ENCODE data around the gene GDF2.

GDF2 gene

DNA sequence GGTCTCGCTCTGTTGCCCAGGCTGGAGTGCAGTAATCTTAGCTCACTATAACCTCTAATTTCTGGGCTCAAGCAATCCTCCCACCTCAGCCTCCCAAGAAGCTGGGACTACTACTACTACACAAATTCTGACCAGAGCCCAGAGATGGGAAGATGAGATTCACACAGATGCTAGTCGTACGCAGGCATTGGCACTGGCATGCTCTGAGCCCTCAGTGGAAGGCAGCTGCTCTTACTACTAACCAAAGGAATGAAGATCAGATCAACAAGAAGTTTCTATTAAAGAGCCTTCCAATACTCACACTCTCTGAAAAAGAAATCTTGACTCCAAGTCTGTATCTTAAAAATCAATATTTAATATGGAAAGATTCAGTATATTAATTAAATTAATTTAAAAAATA lies 10.7 kb downstream of the GDF2 start:
- DNase-seq (ENCODE audit: low read depth, low spot score) = no peak

DNA sequence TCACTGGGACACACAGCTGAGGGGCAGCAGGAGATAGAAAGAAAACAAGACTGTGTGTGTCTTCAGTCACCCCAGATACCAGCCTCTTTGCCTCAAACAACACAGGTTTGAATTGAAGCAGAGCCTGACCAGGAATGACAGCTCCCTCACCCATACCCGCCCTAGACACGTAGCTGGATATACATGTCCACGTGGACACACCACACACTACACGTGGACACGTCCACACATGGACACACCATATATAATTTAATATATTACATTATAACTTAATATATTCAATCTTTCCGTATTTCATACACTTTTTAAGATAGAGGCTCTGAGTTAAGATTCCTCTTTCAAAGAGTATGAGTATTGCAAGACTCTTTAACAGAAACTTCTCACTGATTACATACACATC lies 11.3 kb downstream of the GDF2 start:
- DNase-seq (ENCODE audit: low read depth, low spot score) = no peak

DNA sequence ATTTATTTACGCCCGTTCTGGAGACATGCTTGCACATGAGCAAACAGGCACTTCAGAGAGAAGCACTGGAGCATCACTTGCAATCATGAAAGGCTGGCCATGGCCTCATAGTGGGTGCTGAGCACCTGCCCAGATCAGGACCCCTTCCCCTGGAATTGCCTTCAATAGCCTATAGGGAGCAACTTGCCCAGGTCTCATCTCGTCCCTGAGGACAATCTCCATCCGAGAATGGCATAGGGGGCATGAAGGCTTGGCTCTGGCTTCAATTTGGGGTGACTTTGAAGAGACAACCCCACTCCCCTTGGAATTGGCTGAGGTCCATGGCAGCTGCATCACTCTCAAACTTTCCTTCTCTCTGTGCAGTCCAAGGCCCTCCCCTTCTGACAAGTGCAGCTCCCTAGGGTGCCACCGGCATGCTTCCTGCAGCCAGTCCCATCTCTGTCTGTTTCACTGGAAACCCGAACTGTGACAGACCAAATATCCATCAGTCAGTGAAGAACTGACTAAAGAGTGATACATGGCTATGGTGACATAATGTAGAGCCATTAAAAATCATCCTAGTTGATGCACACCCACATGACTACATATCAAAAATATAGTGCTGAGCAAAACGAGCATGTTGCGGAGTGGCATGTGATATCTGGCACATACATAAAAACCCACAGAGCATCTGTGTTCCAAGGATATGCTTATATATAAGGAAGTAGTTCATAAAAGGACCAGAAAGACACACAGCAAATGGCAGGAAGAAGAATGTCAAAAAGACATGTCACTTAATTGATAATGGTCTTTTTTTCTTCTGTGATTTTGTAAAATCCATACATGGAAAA lies 12.4 kb downstream of the GDF2 start:
- no peak for DNase-seq (ENCODE audit: low read depth, low spot score)

DNA sequence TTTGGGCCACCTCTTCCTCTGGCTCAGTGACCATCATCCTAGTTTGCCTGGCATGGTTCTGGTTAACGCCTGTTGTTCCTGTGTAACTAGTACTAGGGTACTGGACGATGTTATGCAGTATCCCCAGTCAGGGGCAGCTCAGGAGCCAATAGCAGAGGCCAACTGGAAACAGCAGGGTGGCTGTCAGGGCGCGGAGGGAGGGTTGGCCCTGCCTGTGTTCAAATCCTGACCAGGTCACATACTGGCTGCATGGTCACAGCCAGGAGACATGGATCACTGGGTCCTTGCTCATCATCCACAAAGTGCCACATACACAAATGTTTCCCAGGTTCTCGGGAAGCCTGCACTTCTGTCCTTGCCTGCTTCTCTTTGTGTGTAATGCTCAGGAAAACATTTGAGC lies 13.7 kb downstream of the GDF2 start:
- no peak for DNase-seq (ENCODE audit: low read depth, low spot score)

DNA sequence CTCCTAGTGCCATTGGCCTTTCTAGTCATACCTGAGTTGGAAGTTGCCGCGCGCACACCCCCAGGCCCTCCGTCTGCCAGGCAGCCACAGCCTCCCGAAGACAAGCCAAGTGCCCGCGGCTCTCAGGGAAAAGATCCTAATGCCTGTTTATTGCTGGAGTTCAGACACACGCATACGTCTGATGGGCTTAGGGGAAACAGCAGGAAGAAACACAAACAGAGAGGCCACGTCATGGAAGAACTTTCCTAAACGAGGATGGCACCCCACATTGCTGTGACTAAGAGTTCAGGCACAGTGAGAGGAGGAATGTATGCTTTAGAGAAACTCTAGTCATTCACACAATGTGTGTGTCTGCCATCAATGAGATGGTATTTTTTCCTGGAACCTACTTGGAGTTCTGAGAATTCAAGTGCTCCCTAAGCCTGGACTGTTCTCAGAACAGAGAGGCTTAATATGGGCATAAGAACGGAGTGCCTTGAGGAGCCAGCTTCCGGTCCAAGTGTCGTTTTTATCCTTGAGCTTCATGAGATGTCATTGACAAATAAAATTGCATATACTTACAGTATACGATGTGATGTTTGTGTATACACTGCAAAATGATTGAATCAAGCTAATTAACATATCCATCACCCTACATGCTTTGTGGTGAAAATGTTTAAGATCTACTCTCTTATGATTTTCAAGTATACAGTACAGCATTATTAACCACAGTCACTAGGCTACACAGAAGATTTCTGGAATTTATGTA lies 14.3 kb downstream of the GDF2 start:
- no peak for DNase-seq (ENCODE audit: low read depth, low spot score)

DNA sequence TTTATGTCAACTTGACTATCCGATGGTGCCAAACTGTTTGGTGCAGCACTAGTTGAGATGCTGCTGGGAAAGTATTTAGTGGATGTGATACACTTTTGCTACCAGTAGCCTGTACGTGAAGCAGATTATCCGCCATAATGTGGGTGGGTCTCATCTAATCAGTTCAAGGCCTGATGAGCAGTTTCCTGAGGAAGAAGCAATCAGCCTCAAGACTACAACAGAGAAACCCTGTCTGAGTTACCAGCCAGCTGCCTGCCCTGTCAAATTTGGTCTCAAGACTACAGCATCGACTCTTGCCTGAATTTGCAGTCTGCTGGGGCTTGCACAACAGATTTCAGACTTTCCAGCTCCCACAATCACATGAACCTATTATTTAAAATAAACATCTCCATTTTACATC lies 15.1 kb downstream of the GDF2 start:
- no peak for DNase-seq (ENCODE audit: low read depth, low spot score)

DNA sequence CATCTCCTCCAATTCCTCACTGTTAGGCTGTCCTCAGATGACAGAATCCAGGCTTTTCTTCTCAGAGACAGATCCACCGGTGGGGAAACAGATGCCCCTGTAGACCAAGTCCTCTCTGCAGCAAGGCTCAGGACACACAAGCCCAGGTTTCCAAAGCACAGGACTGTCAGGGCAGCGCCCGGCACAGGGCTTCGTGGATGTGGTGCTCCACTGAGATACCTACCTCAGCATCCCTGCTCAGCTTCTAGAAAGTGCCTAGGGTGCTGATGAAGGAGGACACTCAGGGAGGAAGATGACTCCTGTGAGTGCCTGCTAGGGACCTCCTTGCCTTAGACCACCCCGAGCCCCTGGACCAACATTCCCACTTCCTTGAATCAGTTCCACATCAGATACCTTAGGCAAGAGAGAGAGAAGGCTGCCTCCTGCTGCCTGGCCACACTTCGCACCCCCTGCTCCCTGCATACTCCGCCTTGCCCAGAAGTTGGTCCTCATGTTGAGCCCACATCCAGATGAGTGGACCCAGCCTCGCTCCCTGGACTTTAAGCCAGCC lies 17.0 kb downstream of the GDF2 start:
- DNase-seq (ENCODE audit: low read depth, low spot score) = no peak

DNA sequence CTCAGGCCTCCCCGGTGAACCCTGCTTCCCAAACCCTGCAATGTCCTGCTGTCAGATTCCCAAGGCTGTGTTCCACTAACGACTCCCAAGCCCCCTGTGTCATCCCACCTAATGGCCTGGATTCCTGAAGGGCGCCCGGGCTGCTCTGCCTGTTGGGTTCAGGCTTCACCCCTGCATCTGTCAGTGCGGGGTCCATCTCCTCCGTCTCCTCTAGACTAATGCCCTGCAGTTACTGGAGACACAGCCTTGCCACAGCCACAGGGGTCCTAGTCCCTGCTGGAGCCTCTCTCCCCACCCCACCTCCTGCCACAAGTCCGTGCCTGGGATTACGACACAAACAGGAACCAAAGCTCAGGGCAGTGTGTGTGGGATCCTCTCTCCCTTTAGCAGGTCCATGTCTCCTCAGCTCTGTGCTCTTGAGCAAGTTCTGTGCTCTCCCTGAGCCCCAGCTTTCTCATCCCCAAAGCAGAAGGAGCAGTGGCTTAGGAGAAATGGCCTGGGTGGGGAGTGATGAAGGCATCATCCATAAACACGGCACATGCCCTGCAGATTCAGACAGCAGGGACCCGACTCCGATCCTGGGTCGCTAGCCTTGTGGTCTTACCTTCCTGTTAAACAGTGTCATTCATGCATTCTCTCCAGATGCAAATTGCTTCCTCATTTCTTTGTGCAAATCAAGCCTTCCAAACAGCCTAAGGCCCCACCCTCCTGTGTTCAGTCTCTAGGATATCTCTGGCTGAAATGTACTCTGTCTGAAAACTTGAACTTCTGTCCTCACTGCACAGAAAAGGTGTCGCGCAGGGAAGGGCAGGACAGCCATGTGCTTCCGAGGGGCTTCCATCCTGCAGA lies 17.7 kb downstream of the GDF2 start:
- no peak for DNase-seq (ENCODE audit: low read depth, low spot score)

DNA sequence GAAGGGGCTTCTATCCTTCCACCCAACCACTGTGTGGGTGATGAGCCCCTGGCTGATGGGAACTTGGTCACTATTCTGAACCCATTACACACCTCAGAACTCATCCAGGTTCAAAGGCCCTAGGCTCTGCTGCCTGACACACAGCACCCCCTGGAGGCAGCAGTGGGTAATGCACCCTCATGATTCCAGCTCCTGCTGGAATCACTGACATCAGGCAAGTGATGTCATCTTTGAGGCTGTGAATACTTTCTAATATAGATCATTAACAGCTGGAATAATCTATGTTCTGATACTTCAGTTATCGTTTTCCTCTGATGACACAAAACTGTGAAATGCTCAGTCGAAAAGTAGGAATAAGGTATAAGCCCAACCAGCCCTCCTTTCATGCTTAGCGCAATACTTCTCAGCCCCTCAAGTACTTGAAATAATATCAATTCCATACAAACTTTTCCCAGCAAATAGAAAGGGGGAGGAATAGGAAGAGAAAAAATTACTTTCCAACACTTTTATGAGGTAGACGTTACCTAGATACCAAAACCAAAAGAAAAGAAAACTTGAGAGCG lies 18.4 kb downstream of the GDF2 start:
- DNase-seq (ENCODE audit: low read depth, low spot score) = peak; percentile 27

DNA sequence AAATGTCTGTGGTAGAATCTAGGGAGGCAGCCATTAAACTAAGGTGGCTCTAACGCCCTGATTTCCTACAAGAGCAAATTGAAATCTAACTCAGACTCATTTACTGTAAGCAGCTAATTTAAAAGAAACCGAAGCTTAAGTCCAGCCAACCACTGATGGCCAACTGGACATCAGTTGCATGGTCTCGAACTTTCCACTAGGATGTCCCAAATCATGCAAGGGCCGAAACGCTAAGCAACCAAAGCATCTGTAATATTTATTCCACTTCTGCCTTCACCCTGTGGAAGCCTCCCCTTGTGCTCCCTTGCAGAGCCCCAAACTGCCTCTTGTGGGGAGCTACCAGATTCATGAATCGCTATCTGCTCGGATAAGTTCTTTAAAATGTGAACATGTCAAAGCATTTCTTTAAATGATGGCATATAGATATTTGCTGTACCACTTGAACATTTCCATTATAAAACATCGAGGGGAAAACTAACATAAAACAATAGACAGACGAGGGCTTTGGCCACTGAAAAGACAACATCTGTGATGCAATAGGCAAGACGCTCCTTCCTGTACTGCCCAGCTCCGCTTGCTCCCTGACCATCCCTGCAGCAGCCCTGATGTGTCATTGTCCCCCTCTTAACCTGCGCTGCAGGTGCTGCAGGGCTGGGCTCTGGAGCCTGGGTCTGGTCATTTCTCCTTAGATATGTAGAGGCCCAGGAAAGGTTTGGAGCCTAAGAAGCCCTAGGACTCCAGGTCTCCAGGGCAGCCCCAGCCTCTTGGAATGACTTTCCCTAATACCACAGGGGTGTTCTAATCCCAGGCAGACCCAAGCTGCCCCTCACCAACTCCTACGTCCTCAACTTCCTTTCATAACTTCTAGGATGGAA lies 23.0 kb downstream of the GDF2 start:
- no peak for DNase-seq (ENCODE audit: low read depth, low spot score)

DNA sequence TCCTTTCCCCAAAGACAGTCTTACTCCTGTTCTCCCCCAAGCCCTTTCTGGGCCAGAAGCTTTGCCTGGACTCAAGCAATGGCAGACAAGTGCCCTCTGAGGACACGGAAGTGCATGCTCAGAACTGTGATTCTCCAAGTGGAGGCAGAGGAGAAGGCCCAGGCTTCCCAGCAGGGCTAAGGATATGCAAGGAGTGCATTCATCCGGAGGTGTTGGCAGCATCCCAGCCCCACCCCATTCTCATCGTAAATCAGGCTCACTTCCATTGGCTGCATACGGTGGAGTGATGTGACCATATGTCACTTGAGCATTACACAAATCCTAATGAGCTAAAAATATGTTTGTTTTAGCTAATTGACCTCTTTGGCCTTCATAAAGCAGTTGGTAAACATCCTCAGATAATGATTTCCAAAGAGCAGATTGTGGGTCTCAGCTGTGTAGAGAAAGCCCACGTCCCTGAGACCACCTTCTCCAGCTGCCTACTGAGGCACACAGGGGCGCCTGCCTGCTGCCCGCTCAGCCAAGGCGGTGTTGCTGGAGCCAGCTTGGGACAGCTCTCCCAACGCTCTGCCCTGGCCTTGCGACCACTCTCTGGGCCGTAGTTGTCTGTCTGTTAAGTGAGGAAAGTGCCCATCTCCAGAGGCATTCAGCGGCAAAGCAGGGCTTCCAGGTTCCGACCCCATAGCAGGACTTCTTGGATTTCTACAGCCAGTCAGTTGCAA lies 24.5 kb downstream of the GDF2 start:
- no peak for DNase-seq (ENCODE audit: low read depth, low spot score)

DNA sequence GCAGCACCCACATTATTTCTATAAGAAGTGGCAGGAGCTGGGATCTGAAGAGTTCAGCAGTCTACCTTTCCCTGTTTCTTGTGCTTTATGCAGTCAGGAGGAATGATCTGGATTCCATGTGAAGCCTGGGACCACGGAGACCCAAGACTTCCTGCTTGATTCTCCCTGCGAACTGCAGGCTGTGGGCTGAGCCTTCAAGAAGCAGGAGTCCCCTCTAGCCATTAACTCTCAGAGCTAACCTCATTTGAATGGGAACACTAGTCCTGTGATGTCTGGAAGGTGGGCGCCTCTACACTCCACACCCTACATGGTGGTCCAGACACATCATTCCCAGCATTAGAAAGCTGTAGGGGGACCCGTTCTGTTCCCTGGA lies 25.0 kb downstream of the GDF2 start:
- no peak for DNase-seq (ENCODE audit: low read depth, low spot score)

DNA sequence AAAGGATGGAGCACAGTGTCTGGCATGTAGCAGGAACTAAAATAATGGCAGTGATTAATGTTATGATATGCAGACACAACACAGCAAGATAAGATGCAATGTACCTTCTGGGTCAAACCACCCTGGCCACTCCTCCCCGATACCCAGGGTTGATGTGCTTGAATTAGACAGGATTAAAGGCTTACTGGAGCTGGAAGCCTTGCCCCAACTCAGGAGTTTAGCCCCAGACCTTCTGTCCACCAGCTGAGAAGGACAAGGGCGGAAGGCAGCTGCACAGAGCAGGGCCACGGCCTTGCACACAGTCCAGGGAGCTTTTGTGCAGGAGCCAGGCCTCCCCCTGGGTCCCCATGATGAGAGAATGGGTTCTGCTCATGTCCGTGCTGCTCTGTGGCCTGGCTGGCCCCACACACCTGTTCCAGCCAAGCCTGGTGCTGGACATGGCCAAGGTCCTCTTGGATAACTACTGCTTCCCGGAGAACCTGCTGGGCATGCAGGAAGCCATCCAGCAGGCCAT lies 25.9 kb downstream of the GDF2 start, which contains the start of gene RBP3:
Gene RBP3 (plus strand): TSS at position 226 of the 514 bp plus-strand sequence. CDS start 122 bp downstream, at position 348.
- DNase-seq (ENCODE audit: low read depth, low spot score) = no peak

DNA sequence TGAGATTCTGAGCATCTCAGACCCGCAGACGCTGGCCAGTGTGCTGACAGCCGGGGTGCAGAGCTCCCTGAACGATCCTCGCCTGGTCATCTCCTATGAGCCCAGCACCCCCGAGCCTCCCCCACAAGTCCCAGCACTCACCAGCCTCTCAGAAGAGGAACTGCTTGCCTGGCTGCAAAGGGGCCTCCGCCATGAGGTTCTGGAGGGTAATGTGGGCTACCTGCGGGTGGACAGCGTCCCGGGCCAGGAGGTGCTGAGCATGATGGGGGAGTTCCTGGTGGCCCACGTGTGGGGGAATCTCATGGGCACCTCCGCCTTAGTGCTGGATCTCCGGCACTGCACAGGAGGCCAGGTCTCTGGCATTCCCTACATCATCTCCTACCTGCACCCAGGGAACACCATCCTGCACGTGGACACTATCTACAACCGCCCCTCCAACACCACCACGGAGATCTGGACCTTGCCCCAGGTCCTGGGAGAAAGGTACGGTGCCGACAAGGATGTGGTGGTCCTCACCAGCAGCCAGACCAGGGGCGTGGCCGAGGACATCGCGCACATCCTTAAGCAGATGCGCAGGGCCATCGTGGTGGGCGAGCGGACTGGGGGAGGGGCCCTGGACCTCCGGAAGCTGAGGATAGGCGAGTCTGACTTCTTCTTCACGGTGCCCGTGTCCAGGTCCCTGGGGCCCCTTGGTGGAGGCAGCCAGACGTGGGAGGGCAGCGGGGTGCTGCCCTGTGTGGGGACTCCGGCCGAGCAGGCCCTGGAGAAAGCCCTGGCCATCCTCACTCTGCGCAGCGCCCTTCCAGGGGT lies 26.6 kb downstream of the GDF2 start:
- no peak for DNase-seq (ENCODE audit: low read depth, low spot score)

DNA sequence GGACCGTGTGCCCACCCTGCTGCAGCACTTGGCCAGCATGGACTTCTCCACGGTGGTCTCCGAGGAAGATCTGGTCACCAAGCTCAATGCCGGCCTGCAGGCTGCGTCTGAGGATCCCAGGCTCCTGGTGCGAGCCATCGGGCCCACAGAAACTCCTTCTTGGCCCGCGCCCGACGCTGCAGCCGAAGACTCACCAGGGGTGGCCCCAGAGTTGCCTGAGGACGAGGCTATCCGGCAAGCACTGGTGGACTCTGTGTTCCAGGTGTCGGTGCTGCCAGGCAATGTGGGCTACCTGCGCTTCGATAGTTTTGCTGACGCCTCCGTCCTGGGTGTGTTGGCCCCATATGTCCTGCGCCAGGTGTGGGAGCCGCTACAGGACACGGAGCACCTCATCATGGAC lies 27.3 kb downstream of the GDF2 start:
- no peak for DNase-seq (ENCODE audit: low read depth, low spot score)

DNA sequence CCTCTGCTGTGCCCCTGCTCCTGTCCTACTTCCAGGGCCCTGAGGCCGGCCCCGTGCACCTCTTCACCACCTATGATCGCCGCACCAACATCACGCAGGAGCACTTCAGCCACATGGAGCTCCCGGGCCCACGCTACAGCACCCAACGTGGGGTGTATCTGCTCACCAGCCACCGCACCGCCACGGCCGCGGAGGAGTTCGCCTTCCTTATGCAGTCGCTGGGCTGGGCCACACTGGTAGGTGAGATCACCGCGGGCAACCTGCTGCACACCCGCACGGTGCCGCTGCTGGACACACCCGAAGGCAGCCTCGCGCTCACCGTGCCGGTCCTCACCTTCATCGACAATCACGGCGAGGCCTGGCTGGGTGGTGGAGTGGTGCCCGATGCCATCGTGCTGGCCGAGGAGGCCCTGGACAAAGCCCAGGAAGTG lies 27.7 kb downstream of the GDF2 start:
- DNase-seq (ENCODE audit: low read depth, low spot score) = no peak

DNA sequence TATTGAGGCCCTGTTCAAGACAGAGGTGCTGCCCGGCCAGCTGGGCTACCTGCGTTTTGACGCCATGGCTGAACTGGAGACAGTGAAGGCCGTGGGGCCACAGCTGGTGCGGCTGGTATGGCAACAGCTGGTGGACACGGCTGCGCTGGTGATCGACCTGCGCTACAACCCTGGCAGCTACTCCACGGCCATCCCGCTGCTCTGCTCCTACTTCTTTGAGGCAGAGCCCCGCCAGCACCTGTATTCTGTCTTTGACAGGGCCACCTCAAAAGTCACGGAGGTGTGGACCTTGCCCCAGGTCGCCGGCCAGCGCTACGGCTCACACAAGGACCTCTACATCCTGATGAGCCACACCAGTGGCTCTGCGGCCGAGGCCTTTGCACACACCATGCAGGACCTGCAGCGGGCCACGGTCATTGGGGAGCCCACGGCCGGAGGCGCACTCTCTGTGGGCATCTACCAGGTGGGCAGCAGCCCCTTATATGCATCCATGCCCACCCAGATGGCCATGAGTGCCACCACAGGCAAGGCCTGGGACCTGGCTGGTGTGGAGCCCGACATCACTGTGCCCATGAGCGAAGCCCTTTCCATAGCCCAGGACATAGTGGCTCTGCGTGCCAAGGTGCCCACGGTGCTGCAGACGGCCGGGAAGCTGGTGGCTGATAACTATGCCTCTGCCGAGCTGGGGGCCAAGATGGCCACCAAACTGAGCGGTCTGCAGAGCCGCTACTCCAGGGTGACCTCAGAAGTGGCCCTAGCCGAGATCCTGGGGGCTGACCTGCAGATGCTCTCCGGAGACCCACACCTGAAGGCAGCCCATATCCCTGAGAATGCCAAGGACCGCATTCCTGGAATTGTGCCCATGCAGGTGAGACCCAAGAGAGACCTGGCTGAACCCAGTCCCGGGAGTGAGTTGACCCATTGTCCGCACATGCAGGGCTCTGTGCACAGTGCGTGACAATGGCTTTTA lies 28.7 kb downstream of the GDF2 start:
- DNase-seq (ENCODE audit: low read depth, low spot score) = no peak

Measured in activated CD4-positive, CD25-positive, alpha-beta regulatory T cell treated with anti-CD3 and anti-CD28 coated beads, Interleukin-2, amount 50 U/mL, for 16 hours (primary cell).